GM21723 (cell line): Measurements from ENCODE around the gene BTBD9.

ENCODE experiments used
- ATAC-seq: cut with Tn5 transposase; IDR thresholded peaks from one replicate; pipeline ENCODE4 v1.9.1; 2021; ENCODE audit warnings: mild to moderate bottlenecking, moderate library complexity; ENCODE audit not compliant: unreplicated experiment

The BTBD9 gene

DNA sequence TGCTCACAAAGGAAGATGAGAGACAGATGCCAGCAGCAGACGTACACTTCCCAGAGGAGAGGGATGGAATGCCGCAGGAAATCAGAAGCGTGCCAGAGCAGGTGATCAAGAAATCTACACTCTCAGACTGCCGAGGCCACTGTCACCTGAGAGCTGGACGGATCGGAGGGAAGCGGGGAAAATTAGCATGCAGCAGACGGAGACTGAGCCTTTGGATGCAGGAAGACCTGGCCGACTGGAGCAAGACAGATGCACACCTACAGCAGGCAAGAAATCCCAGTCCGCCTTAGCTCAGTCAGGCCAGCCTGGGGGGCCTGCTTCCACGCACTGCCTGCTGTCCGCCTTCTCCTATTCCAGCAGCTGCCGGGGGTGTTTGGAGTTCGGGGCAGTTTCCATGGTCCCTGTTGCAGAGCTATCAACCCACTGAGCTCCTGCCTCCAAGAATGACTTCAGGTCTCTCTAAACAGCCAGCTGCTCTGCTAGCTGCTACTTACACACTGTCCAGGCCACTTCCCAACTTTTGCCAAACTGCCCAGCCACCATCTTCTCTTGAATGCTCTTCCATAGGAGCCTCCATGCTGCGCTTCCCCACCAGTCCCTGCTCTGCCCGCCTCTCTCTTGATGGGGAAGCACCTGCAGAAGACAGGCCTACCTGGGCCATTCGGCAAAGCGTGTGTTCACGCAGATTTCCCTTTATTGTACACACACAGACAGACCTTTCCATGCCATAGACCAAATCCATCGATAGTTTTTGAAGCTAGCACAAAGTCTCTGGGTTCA is 451.7 kb downstream of the BTBD9 start:
- no peak for ATAC-seq

GRCh38 chr6:38187325-38187724 is 452.4 kb downstream of the BTBD9 start:
- no peak for ATAC-seq

DNA sequence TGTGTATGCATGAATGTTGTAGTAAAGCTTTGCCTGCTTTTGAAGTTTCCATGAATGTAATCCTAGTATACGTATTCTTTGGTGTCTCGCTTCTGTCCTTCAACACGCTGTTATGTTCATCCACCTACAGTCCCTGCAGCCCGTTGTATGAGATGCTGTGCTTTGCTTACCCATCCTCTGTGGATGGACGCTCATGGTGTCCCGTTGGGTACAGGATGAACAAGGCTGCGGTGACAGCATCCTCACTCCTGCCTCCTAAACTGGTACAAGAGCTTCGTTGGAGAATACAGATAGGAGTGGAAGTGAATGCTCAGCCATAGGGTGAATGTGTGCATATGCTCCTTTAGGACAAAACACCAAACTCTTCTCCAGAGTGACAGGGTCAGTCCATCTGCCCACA is 454.0 kb downstream of the BTBD9 start:
- ATAC-seq, result no peak

GRCh38 chr6:38185244-38185643 is 454.5 kb downstream of the BTBD9 start:
- ATAC-seq, result no peak

DNA sequence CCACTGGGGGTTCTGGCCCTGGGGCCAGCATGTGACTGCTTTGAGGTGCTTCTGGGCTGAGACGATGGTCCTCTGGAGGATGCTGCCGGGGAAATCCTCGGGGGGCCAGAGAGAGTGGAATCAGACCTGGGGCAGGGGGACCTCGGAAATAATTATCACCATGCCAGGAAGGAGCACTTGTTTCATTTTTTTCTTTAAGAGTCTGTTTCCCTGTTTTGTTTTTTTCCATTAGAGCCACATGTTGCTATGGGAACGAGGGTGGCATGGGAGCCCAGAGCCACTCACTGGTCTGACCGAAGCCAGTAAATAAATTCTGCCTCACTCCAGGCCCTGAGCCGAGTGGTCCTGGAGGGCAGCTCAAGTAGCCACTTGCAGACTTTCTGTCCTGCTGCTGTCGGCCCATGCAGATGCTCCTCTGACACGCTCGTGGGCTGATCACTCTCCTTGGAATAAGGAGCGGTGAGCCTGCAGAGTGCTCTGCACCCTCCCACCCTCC is 455.1 kb downstream of the BTBD9 start:
- ATAC-seq, result no peak

DNA sequence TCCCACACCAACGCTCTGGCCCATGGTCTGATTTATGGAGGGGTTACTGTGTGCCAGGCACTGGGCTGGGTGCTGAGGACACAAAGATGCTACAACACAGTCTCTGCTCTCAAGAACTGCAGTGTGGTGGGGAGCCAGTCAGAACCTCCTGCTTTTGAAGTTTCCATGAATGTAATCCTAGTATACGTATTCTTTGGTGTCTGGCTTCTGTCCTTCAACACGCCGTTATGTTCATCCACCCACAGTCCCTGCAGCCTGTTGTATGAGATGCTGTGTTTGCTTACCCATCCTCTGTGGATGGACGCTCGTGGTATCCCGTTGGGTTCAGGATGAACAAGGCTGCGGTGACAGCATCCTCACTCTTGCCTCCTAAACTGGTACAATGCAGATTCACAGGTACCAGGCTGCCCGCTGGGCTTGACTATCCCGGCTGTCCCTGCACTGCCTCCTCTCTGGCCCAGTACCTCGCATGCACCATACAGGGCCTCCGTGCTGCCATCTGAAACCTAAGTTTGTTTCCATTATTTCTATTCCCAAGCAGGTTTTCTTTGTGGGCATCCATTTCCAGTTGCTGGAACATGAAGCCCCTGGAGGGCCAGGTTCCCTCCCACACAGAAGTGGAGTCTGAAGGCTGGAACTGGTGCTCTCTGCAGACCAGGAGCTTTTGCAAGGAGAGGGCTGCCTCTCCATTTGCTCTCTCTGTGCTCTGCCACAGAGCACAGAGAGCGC is 455.7 kb downstream of the BTBD9 start:
- ATAC-seq, result no peak

- no peak for ATAC-seq
These were observed 457.3 kb downstream of the BTBD9 start for GRCh38 chr6:38182426-38182825.

- no peak for ATAC-seq
These were observed 459.1 kb downstream of the BTBD9 start for GRCh38 chr6:38180586-38180985.

GRCh38 chr6:38179794-38180430 is 459.8 kb downstream of the BTBD9 start:
- no peak for ATAC-seq

DNA sequence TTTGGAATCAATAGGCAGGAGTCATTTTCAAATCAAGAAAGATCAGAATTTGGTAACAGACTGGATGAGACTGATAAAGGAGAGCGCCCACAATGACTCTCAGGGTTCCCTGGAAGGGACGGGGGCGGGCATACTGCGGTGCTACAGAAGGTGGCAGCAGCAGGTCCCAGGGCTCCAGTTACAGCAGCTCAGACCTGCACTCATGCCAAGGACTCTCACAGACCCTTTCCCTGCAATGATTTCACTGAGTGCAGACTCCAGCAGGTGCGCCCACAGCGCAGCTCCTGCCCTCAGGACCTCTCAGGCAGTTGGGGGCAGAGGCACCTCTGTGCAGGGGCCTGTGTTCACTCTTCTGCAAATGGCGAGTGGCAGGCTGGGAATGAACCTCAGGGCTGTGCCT is 460.4 kb downstream of the BTBD9 start:
- ATAC-seq, result no peak

- no peak for ATAC-seq
These were observed 461.2 kb downstream of the BTBD9 start for GRCh38 chr6:38178584-38178886.

- no peak for ATAC-seq
These were observed 461.7 kb downstream of the BTBD9 start for GRCh38 chr6:38177882-38178583.

GRCh38 chr6:38176797-38177751 is 462.7 kb downstream of the BTBD9 start:
- ATAC-seq, result no peak

- no peak for ATAC-seq
These were observed 463.9 kb downstream of the BTBD9 start for GRCh38 chr6:38175786-38176185.

DNA sequence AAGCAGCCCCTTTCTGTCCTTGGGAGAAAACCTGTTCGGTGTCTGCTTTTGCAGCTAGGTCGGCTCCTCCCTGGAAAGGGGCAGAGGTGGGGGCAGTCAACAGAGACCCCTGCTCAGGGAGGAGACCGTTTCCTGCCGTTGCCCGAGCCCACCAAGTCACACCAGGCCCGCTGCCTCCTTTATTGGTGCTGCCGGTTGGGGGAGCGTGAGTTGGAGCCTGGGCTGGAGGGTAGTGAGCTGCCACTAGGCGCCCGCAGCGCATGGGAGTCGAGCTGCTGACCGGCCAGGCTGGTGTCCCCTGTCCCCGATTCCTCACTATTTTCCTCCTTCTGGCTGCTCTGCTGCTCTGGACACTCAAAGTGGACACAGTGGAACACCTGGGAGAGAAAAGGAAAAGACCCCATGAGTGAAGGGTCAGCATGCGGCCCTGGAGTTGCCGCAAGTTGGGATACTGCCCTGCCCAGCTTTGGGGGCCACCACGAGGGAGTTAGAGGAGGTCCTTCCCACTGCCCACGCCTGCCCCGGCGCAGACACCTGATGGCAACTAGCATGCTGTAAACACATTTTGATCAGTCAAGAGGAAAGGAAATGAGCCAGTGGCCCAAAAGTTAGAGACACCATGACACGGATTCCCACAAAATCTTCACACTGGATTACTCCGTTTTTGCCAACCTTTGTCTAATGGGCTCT is 464.8 kb downstream of the BTBD9 start:
- no peak for ATAC-seq

- ATAC-seq, result no peak
These were observed 465.4 kb downstream of the BTBD9 start for GRCh38 chr6:38174315-38174714.

- ATAC-seq, result no peak
These were observed 465.8 kb downstream of the BTBD9 start for GRCh38 chr6:38173909-38174308.

DNA sequence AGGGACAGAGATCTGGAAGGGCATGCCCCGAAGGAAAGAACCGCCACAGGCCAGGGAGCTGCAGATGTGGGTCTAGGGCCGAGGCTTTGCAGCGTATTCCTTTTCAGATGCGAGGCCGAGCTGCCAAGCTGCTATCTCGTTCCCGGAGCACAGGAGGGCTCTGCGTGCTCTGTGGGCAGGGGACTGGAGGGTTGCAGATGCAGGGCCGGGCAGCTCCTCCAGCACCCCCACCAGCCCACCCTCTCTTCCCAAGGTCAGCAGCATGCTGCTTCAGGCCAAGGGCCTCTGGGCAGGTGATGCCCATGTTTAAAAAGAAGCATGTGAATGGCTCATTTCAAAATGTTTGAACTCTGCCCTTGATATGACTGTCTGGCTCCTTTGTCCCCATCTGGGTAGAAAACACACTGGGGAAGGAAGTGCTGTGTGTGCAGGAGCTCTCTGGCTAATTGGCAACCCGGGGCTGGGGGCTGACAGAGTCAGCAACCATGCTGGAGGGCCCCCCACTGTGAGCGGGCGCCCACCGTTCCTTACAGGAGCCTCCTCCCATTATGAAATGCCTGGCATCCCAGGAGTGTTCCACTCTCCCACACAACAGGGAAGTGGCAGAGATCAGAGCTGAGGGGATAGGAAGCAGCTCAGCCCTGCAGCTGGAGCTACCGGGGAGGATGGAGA is 466.9 kb downstream of the BTBD9 start:
- no peak for ATAC-seq
